A673 (cell line): Measurements from ENCODE around the gene MYO5A. TPM values are rescaled to one million over a fixed set of nuclear protein-coding genes. Genes with fewer than 3 reads are reported as not detected.

ENCODE experiments used
- BruUV-seq: library from RNA; stranded (reverse); fragments of 400-500 nt; replicated peaks from 2 replicates; lab custom pipeline; 2021; lab: Mats Ljungman, UMichigan
- CTCF ChIA-PET: fragments of 300-600 bp; sonication (Branson Sonifier 250); formaldehyde crosslinking; loops from one replicate; lab custom pipeline; 2022; ENCODE audit warnings: antibody characterized with exemption; lab: Charles Lee
- POLR2A ChIA-PET: fragments of 300-600 bp; sonication (Branson Sonifier 250); formaldehyde crosslinking; loops from one replicate; lab custom pipeline; 2022; ENCODE audit warnings: antibody characterized with exemption; ENCODE audit not compliant: low non-redundant PET; lab: Charles Lee
- DNase-seq: peaks from one replicate; pipeline ENCODE4 v3.0.0-alpha.2; 2015; ENCODE audit warnings: low spot score
- H3K27ac ChIP-seq: fragments of 200-600 bp; sonication (generic); 2 replicates; pipeline ENCODE4 v1.5.1; 2016; ENCODE audit warnings: mixed run types, low read depth, mild to moderate bottlenecking, mixed read lengths, antibody characterized with exemption, low read length; ENCODE audit not compliant: poor library complexity, severe bottlenecking
- H3K27me3 ChIP-seq: fragments of 200-600 bp; sonication (generic); replicated peaks from 2 replicates; pipeline ENCODE4 v1.6.1; 2017; ENCODE audit warnings: mixed run types, low read depth, mild to moderate bottlenecking, mixed read lengths, antibody characterized with exemption, low read length; ENCODE audit not compliant: insufficient read depth, poor library complexity
- H3K36me3 ChIP-seq: fragments of 200-600 bp; sonication (generic); 2 replicates; pipeline ENCODE4 v1.6.1; 2016; ENCODE audit warnings: mixed run types, mild to moderate bottlenecking, mixed read lengths, antibody characterized with exemption, low read length; ENCODE audit not compliant: insufficient read depth, poor library complexity, severe bottlenecking
- H3K4me1 ChIP-seq: fragments of 200-600 bp; sonication (generic); 2 replicates; pipeline ENCODE4 v1.6.1; 2017; ENCODE audit warnings: mixed run types, mild to moderate bottlenecking, mixed read lengths, antibody characterized with exemption, low read length; ENCODE audit not compliant: insufficient read depth, poor library complexity, severe bottlenecking
- H3K4me3 ChIP-seq: fragments of 200-600 bp; sonication (generic); 2 replicates; pipeline ENCODE4 v1.5.1; 2016; ENCODE audit warnings: low read depth, mixed run types, mild to moderate bottlenecking, mixed read lengths, low read length; ENCODE audit not compliant: poor library complexity, severe bottlenecking
- H3K9me3 ChIP-seq: fragments of 200-600 bp; sonication (generic); 2 replicates; pipeline ENCODE4 v1.6.1; 2016; ENCODE audit warnings: mixed run types, low read depth, mild to moderate bottlenecking, mixed read lengths, antibody characterized with exemption, low read length; ENCODE audit not compliant: poor library complexity, severe bottlenecking
- EZH2 ChIP-seq: fragments of 200-600 bp; sonication (generic); IDR thresholded peaks from 2 replicates; pipeline ENCODE4 v1.6.1; 2017; ENCODE audit warnings: borderline replicate concordance, low read depth, mild to moderate bottlenecking, mixed read lengths, antibody characterized with exemption, low read length; ENCODE audit not compliant: poor library complexity, severe bottlenecking
- intact Hi-C: fragments of 100-400 bp; cut with micrococcal nuclease; formaldehyde crosslinking; loops from one replicate; pipeline ENCODE4 v1.10.0; 2022; ENCODE audit not compliant: unreplicated experiment
- total RNA-seq: library from RNA; stranded (reverse); gene quantifications from 2 replicates; pipeline ENCODE4 v1.2.3, GENCODE V29; 2021
- TF ChIP-seq, protein P1 (sequence below): fragments of 300-800, 200-600 bp; sonication (generic); conservative IDR thresholded peaks from 2 replicates; pipeline ENCODE4 v1.5.1; 2017; ENCODE audit warnings: low read depth, mild to moderate bottlenecking, antibody characterized with exemption, low read length, moderate library complexity, mixed read lengths

Gene MYO5A
- total RNA-seq, 1 experiment from 2014 or later = 16.8 TPM

DNA sequence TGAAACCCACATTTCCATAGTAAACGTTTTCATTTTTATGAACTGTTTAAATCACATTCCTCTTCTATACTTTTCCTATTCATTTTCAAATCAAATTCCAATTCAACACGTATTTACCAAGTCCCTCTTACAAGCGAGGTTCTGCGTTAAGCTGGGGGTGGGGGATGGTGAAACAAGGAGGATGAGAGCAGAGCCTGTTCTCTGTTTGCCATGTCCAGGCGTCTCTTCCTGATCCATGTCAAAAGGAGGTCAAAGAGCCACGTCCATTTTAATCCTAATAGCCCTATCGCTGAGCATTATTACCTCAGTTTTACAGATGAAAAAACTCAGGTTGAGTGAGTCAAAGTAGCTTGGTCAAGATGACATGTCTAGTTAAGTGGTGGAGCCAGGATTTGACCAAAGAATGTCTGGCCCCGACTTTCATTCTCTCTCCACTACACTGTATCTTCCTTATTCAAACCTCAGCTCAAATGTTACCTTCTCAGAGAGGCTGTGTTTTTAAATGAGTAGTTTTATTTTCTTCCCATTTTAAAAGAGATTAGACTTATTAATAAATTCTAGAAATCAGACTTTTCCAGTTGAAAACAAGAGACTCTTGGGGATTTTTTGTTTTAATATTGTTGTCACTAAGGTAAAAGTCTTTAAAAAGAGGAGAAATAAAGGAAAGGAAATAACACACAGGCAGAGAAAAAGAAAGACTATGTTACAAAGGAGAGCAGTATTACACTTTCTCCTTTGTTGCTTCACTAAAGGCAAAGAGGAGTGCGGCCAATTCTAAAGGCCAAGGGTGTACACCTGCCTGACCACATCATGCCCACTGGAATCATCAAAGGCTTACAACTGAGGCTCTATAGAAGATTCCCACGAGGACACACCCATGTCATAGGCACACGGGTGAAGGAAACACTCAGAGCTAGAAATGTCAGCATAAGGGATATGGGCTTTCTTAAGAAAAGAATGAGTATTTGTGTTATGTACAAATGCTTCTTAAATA, 42.4 kb downstream of the MYO5A start:
- POLR2A ChIA-PET = no interaction called here
- H3K4me1 ChIP-seq = no peaks in the 10 kb centered on the region
- H3K27me3 ChIP-seq = no peaks in the 10 kb centered on the region
- H3K27ac ChIP-seq = no peak overlapping the region
- no TSS peak for BruUV-seq
- DNase-seq = no peak
- no peak for TF ChIP-seq EZH2
- TF ChIP-seq, protein P1, sequence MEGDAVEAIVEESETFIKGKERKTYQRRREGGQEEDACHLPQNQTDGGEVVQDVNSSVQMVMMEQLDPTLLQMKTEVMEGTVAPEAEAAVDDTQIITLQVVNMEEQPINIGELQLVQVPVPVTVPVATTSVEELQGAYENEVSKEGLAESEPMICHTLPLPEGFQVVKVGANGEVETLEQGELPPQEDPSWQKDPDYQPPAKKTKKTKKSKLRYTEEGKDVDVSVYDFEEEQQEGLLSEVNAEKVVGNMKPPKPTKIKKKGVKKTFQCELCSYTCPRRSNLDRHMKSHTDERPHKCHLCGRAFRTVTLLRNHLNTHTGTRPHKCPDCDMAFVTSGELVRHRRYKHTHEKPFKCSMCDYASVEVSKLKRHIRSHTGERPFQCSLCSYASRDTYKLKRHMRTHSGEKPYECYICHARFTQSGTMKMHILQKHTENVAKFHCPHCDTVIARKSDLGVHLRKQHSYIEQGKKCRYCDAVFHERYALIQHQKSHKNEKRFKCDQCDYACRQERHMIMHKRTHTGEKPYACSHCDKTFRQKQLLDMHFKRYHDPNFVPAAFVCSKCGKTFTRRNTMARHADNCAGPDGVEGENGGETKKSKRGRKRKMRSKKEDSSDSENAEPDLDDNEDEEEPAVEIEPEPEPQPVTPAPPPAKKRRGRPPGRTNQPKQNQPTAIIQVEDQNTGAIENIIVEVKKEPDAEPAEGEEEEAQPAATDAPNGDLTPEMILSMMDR = no peak
- no peaks in the 10 kb centered on the region for H3K36me3 ChIP-seq
- no peaks in the 10 kb centered on the region for H3K9me3 ChIP-seq
- no peak overlapping the region for H3K4me3 ChIP-seq
- intact Hi-C loops = no loop called here
- CTCF ChIA-PET = no interaction called here

- POLR2A ChIA-PET = no interaction called here
- H3K9me3 ChIP-seq = no peaks in the 10 kb centered on the region
- CTCF ChIA-PET = no interaction called here
- H3K27ac ChIP-seq = no peak overlapping the region
- no TSS peak for BruUV-seq
- no peaks in the 10 kb centered on the region for H3K4me1 ChIP-seq
- H3K36me3 ChIP-seq = no peaks in the 10 kb centered on the region
- no peak for DNase-seq
- intact Hi-C loops = no loop called here
- TF ChIP-seq, protein P1 = no peak
- no peak for TF ChIP-seq EZH2
- H3K4me3 ChIP-seq = no peak overlapping the region
- H3K27me3 ChIP-seq = no peaks in the 10 kb centered on the region
These were observed 43.4 kb downstream of the MYO5A start for GRCh38 chr15:52485290-52485689.

DNA sequence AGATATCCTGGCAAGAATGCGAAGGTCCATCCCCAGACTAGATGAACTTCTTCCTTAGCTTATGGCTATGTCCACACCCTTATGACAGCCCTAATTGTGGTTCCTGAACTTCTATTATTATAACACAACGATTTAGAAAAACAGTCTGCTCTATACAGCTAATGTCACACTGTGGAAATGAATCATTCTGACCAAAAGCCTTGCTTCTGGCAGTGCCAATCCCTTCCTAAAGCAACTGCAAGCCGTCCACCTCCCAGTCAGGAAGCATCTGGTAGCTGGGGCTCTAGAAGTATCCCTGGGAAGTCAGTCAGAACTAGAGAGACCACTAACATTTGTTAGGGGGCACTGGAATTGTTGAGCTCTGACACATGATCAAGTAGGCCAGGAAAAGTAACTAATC, 45.0 kb downstream of the MYO5A start:
- no peak for DNase-seq
- Histone ChIP-seq H3K27ac (no peak overlapping the region), H3K36me3 (no peaks in the 10 kb centered on the region), H3K4me3 (no peak overlapping the region), H3K27me3 (no peaks in the 10 kb centered on the region), H3K9me3 (no peaks in the 10 kb centered on the region), H3K4me1 (no peaks in the 10 kb centered on the region)
- ChIA-PET POLR2A (no interaction called here), CTCF (no interaction called here)
- intact Hi-C loops = no loop called here
- TF ChIP-seq EZH2 = no peak
- TF ChIP-seq, protein P1 = no peak
- BruUV-seq = no TSS peak
